ENCODE results near the gene SEMA3B. TPM values are rescaled to one million over a fixed set of nuclear protein-coding genes. Genes with fewer than 3 reads are reported as not detected.

Gene SEMA3B
- total RNA-seq, 4 donors from 2014 or later: 1.7 to 3.1 (median 2.1) TPM

GRCh38 chr3:50296721-50297383 is 27.9 kb downstream of the SEMA3B start:
- H3K4me1 ChIP-seq: peaks cover 34 to 40% of the 10 kb centered on the region in 2 donors
- intact Hi-C loops (cut with DNase I; ENCODE audit: low total_unique reads): no loop called here

GRCh38 chr3:50297384-50297775 is 28.4 kb downstream of the SEMA3B start:
- in situ Hi-C loops (cut with MboI; ENCODE audit: low sequenced_read_pairs in 4 of 4) (loop anchor here in 1 of 4 donors (25.0 kb wide), 1 partner anchor 360 kb away; the partner anchor contains the start of genes MON1A and RBM6), intact Hi-C loops (cut with DNase I; ENCODE audit: low total_unique reads) (no loop called here)
- Histone ChIP-seq H3K27ac (no peak overlapping the region), H3K4me1 (peaks cover 34 to 46% of the 10 kb centered on the region in 2 donors), H3K36me3 (peaks cover 0 to 5% of the 10 kb centered on the region in 2 donors), H3K4me3 (no peak overlapping the region), H3K27me3 (no peaks in the 10 kb centered on the region), H3K9me3 (no peaks in the 10 kb centered on the region)
- no peak for ATAC-seq
- no peak for TF ChIP-seq POLR2A (IDR thresholded peaks at IDR 0.05)
- TF ChIP-seq, protein P1, sequence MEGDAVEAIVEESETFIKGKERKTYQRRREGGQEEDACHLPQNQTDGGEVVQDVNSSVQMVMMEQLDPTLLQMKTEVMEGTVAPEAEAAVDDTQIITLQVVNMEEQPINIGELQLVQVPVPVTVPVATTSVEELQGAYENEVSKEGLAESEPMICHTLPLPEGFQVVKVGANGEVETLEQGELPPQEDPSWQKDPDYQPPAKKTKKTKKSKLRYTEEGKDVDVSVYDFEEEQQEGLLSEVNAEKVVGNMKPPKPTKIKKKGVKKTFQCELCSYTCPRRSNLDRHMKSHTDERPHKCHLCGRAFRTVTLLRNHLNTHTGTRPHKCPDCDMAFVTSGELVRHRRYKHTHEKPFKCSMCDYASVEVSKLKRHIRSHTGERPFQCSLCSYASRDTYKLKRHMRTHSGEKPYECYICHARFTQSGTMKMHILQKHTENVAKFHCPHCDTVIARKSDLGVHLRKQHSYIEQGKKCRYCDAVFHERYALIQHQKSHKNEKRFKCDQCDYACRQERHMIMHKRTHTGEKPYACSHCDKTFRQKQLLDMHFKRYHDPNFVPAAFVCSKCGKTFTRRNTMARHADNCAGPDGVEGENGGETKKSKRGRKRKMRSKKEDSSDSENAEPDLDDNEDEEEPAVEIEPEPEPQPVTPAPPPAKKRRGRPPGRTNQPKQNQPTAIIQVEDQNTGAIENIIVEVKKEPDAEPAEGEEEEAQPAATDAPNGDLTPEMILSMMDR (IDR thresholded peaks at IDR 0.05 in 4 of 5, conservative IDR thresholded peaks at IDR 0.05 in 1 of 5): no peak
- no peak for DNase-seq

More at GRCh38 chr3:50296721-50297383, 27.9 kb downstream of the SEMA3B start:
- Histone ChIP-seq H3K9me3 (no peaks in the 10 kb centered on the region), H3K27me3 (no peaks in the 10 kb centered on the region), H3K36me3 (peaks cover 0 to 5% of the 10 kb centered on the region in 2 donors), H3K27ac (no peak overlapping the region), H3K4me3 (no peak overlapping the region)
- ATAC-seq: no peak
- DNase-seq: no peak
- in situ Hi-C loops (cut with MboI; ENCODE audit: low sequenced_read_pairs in 4 of 4): loop anchor here in 1 of 4 donors (25.0 kb wide), 1 partner anchor 360 kb away; the partner anchor contains the start of genes MON1A and RBM6
- TF ChIP-seq POLR2A (IDR thresholded peaks at IDR 0.05): no peak
- TF ChIP-seq, protein P1 (IDR thresholded peaks at IDR 0.05 in 4 of 5, conservative IDR thresholded peaks at IDR 0.05 in 1 of 5): no peak

DNA sequence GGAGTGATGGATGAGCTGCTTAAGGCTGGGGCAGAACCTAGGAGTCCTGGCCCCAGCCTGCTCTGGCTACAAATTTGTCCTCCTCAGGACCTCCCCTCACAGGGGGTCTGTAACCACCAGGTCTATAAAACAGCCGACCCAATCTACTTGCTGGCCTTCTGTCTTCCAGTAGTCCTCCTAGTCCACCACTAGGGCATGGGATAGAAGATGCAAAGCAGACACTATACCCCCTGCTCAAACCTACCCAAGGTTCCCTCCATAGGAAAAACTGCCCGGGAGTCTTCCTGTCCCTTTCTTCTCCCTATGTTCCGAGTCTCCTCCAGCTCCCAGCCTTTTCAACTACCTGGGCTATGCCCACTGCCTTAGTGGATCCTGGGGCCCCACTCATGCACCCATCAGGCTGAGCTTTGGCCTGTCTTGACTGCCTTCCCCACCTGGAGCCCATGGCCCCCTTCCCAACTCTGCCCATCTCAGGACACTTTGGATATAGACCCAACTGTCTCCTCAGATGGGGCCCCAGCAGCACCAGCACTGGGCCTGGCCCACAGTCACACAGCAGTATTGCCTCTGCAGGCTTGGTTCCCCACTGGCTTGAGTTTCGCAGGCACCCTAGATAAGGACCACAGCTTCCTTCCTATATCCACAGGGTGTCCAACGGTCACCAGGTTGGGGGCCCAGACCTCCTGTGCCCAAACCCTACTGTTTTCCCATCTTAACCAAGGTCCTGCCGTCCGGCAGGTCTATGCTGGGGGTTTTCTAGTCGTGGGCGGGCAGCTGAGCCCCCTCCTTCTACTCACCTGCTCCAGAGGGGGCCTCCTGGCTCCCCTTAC is 29.2 kb downstream of the SEMA3B start:
- DNase-seq (no peak), ATAC-seq (no peak)
- no peaks in the 10 kb centered on the region for H3K9me3 ChIP-seq
- TF ChIP-seq, protein P1 (IDR thresholded peaks at IDR 0.05 in 4 of 5, conservative IDR thresholded peaks at IDR 0.05 in 1 of 5): no peak
- no peak for TF ChIP-seq POLR2A (IDR thresholded peaks at IDR 0.05)
- H3K4me1 ChIP-seq: peaks cover 32 to 47% of the 10 kb centered on the region in 2 donors
- intact Hi-C loops (cut with DNase I; ENCODE audit: low total_unique reads) (no loop called here), in situ Hi-C loops (cut with MboI; ENCODE audit: low sequenced_read_pairs in 4 of 4) (loop anchor here in 1 of 4 donors (25.0 kb wide), 1 partner anchor 361 kb away; the partner anchor contains the start of genes MON1A and RBM6)
- peak overlapping the region; percentile 85 to 89 (median 86) for H3K27ac ChIP-seq
- H3K4me3 ChIP-seq: peak overlapping the region; percentile 66 to 91 (median 76)
- H3K27me3 ChIP-seq: no peaks in the 10 kb centered on the region
- peaks cover 0 to 5% of the 10 kb centered on the region in 2 donors for H3K36me3 ChIP-seq

DNA sequence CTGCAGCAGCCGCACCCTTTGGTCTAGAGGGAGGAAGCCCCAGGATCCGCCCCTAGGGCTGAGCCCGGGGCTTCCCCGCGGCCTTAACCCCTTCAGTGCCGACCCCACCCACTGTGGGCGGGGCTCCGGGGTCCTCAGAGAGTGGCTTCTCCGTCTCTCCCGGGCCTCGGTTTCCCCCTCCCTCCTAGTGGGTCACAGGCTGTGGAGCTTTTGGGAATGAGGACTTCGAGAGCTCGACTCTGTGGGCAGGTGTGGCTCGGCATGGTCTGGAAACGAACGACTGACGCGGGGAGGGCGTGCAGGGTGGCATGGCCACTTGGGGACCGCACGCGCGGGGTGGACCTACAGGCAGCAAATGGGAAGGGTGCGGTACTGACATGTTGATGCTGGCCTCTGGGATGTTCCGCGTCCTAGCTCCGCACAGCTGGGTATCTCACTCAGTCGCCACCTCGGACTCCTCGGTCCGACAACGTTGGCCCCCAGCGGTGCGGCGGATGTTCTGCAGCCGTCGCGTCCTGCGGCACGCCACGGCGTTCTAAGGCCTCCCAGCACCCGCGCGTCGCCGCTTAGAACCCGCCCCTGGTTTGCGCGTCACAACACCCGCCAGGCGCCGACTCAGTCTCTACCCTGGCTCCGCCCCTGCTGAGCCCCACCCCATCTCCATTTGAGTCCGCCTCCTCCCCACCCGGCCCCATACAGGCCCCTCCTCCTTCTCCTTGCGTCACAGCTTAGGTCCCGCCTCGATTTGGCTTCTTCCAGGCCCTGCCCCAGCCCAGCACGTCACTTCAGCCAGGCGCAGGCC is 30.1 kb downstream of the SEMA3B start, which contains the start of the genes HYAL3 and NAA80:
HYAL3 (minus strand) TSS at position 570 of the 802 bp plus-strand sequence. CDS start 3,803 bp downstream, outside the sequence.
NAA80 (minus strand) TSS at position 570 of the 802 bp plus-strand sequence. CDS start 1,942 bp downstream, outside the sequence.
- intact Hi-C loops (cut with DNase I; ENCODE audit: low total_unique reads): no loop called here
- Histone ChIP-seq H3K4me1 (peaks cover 29 to 48% of the 10 kb centered on the region in 2 donors), H3K4me3 (peak within 1 kb of the TSS; percentile 66 to 91 (median 76)), H3K27me3 (no peaks in the 10 kb centered on the region), H3K27ac (peak within 1 kb of the TSS; percentile 85 to 91 (median 88)), H3K36me3 (peaks cover 0 to 5% of the 10 kb centered on the region in 2 donors), H3K9me3 (no peaks in the 10 kb centered on the region)
- peak; percentile 87 for ATAC-seq
- in situ Hi-C loops (cut with MboI; ENCODE audit: low sequenced_read_pairs in 4 of 4): loop anchor here in 1 of 4 donors (25.0 kb wide), 1 partner anchor 362 kb away; the partner anchor contains the start of genes MON1A and RBM6
- peak; percentile 94 to 96 for TF ChIP-seq POLR2A (IDR thresholded peaks at IDR 0.05)
- TF ChIP-seq, protein P1 (IDR thresholded peaks at IDR 0.05 in 4 of 5, conservative IDR thresholded peaks at IDR 0.05 in 1 of 5): peak; percentile 43 to 62 (median 51)
- peak; percentile 99 to 100 for DNase-seq
